ENCODE data around the gene FRMD4A. TPM values are rescaled to one million over a fixed set of nuclear protein-coding genes. Genes with fewer than 3 reads are reported as not detected.

The FRMD4A gene
- total RNA-seq, 1 experiment from 2014 or later: 7.0 TPM

GRCh38 chr10:14374745-14375445 is 44.2 kb upstream of the FRMD4A start:
- no peaks in the 10 kb centered on the region for H3K4me1 Mint-ChIP-seq (ENCODE audit: low read depth, unreplicated experiment)
- peaks cover 24% of the 10 kb centered on the region for H3K27me3 Mint-ChIP-seq (ENCODE audit: unreplicated experiment)
- CTCF ChIA-PET: no interaction called here
- no peak for TF ChIP-seq CTCF (IDR thresholded peaks at IDR 0.05; ENCODE audit: unreplicated experiment)
- H3K27ac Mint-ChIP-seq (ENCODE audit: unreplicated experiment): no peak overlapping the region
- no peaks in the 10 kb centered on the region for H3K36me3 Mint-ChIP-seq (ENCODE audit: insufficient read depth, unreplicated experiment)
- no peaks in the 10 kb centered on the region for H3K9me3 Mint-ChIP-seq (ENCODE audit: low read depth, unreplicated experiment)
- DNase-seq: no peak
- intact Hi-C loops (cut with micrococcal nuclease; ENCODE audit: unreplicated experiment): no loop called here
- no peak overlapping the region for H3K4me3 Mint-ChIP-seq (ENCODE audit: low read depth, unreplicated experiment)
- no TSS peak for BruUV-seq (replicated peaks)

GRCh38 chr10:14372606-14373005 is 41.9 kb upstream of the FRMD4A start:
- Mint-ChIP-seq H3K4me1 (ENCODE audit: low read depth, unreplicated experiment) (no peaks in the 10 kb centered on the region), H3K27me3 (ENCODE audit: unreplicated experiment) (peaks cover 26% of the 10 kb centered on the region)
- no peak for TF ChIP-seq CTCF (IDR thresholded peaks at IDR 0.05; ENCODE audit: unreplicated experiment)

GRCh38 chr10:14371581-14371980 is 40.9 kb upstream of the FRMD4A start:
- intact Hi-C loops (cut with micrococcal nuclease; ENCODE audit: unreplicated experiment): no loop called here
- BruUV-seq (replicated peaks): no TSS peak
- CTCF ChIA-PET: no interaction called here
- H3K27me3 Mint-ChIP-seq (ENCODE audit: unreplicated experiment): peaks cover 26% of the 10 kb centered on the region
- no peak for TF ChIP-seq CTCF (IDR thresholded peaks at IDR 0.05; ENCODE audit: unreplicated experiment)
- no peaks in the 10 kb centered on the region for H3K4me1 Mint-ChIP-seq (ENCODE audit: low read depth, unreplicated experiment)
- H3K9me3 Mint-ChIP-seq (ENCODE audit: low read depth, unreplicated experiment): no peaks in the 10 kb centered on the region
- no peak for DNase-seq
- H3K4me3 Mint-ChIP-seq (ENCODE audit: low read depth, unreplicated experiment): no peak overlapping the region
- H3K27ac Mint-ChIP-seq (ENCODE audit: unreplicated experiment): no peak overlapping the region
- no peaks in the 10 kb centered on the region for H3K36me3 Mint-ChIP-seq (ENCODE audit: insufficient read depth, unreplicated experiment)

More at GRCh38 chr10:14372606-14373005, 41.9 kb upstream of the FRMD4A start:
- Mint-ChIP-seq H3K9me3 (ENCODE audit: low read depth, unreplicated experiment) (no peaks in the 10 kb centered on the region), H3K27ac (ENCODE audit: unreplicated experiment) (no peak overlapping the region), H3K36me3 (ENCODE audit: insufficient read depth, unreplicated experiment) (no peaks in the 10 kb centered on the region), H3K4me3 (ENCODE audit: low read depth, unreplicated experiment) (no peak overlapping the region)
- CTCF ChIA-PET: no interaction called here
- DNase-seq: no peak
- intact Hi-C loops (cut with micrococcal nuclease; ENCODE audit: unreplicated experiment): no loop called here
- no TSS peak for BruUV-seq (replicated peaks)

- no peak overlapping the region for H3K4me3 Mint-ChIP-seq (ENCODE audit: low read depth, unreplicated experiment)
- H3K36me3 Mint-ChIP-seq (ENCODE audit: insufficient read depth, unreplicated experiment): no peaks in the 10 kb centered on the region
- H3K27me3 Mint-ChIP-seq (ENCODE audit: unreplicated experiment): peaks cover 26% of the 10 kb centered on the region
- H3K4me1 Mint-ChIP-seq (ENCODE audit: low read depth, unreplicated experiment): no peaks in the 10 kb centered on the region
- H3K9me3 Mint-ChIP-seq (ENCODE audit: low read depth, unreplicated experiment): no peaks in the 10 kb centered on the region
- no peak for DNase-seq
- BruUV-seq (replicated peaks): no TSS peak
- CTCF ChIA-PET: interaction anchor here (0.6 kb wide), 2 partner anchors 34 to 88 kb away, joined by 4 read pairs; no protein-coding TSS in a partner anchor
- no peak overlapping the region for H3K27ac Mint-ChIP-seq (ENCODE audit: unreplicated experiment)
- TF ChIP-seq CTCF (IDR thresholded peaks at IDR 0.05; ENCODE audit: unreplicated experiment): no peak
- intact Hi-C loops (cut with micrococcal nuclease; ENCODE audit: unreplicated experiment): no loop called here
These were observed 40.2 kb upstream of the FRMD4A start for GRCh38 chr10:14370894-14371293.
